ENCODE results near the gene ZNF385C.
A peak's percentile ranks its signal among the peaks of the same experiment; 100 is the strongest.
"Not testable (repeated sequence)": the region's sequence is repeated elsewhere in the genome, so short reads cannot be mapped to it uniquely, and the experiment has no call there.

The ZNF385C gene

DNA sequence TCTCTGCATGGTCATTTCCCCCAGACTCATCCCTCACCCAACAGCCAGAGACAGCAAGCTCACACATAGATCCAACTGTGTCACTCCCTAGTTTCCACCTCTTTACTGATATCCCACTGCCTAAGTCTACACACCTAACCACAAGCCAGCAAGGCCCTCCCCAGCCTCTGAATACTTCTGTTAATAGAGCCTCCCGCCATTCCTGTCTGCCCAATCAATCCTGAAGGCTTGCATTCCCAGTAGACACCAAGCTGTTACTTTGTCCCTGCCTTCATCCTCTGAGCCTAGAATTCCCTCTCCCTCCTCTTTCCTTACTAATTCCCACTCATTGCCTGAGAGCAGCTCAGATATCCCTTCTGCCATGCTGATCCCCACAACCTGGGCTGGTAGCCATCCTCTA is 52.6 kb downstream of the ZNF385C start:
- no peak for DNase-seq

DNA sequence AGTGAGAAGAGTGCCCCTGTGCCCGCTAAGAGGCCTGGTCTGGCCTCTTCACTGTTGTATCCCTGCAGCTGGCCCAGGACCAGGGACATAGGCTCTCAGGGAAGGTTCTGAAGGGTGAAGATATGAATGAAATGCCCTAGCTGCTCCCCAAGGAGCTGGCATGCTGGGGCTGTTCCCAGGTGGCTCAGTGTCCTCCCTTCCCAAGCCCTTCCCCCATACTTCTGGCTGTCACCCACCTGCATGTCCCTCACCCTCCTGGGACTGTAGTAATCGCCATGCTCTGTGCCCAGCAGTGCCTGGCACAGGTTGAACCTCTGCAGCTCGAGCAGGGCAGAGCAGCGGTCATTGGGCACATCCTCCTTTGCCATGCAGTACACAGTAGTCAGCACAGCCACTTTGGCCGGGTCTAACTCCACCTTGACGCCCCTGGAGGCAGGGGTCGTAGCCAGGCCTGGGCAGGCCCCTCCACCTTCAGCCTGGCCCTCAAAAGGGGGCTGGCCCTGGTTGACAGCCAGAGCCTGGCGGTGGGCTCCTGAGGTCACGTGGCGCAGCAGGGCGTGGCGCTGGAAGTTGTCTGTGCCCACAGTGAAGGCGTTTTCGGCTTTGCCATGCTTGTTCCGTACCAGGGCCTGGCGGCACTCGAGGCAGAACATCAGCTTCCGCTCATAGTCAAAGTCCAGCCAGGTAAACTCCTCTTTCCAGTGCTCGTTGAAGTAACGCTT is 55.5 kb downstream of the ZNF385C start:
- no peak for DNase-seq

DNA sequence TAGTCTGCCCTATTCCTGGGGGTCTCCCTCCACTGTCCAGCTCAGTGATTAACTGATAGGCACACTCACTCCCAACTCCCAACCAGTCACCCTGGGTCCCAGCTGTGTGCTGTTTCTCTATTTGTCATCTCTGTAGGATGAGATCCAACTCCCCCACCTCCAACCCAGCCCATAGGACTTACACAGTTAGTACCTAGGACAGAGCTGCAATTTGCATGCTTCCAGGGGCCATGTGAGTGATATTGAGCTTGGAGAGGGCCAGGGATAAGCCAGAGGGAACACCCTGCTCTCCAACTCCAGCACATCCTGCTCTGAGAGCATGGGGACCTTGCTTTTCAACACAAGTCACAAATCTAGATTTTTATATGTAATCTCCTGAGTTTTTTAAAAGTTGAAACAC is 56.7 kb downstream of the ZNF385C start:
- no peak for DNase-seq

DNA sequence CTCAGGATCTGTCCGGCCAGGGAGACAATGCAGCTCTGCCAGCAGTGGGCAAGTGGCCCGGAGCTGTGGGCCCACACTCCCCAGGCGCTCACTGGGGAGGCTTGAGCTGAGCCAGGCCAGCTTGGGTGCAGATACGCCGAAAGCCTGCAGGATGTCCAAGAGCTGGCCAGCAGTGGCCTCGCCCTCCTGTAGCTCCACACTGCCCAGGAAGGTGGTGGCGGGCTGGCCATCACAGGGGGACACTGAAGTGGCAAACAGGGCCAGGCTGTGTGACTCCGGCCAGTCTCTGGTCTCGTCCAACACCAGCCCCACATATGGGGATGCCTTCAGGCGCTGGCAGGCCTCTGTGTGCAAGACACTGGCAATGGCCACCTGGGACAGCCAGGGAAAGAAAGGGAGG is 57.5 kb downstream of the ZNF385C start:
- no peak for DNase-seq

DNA sequence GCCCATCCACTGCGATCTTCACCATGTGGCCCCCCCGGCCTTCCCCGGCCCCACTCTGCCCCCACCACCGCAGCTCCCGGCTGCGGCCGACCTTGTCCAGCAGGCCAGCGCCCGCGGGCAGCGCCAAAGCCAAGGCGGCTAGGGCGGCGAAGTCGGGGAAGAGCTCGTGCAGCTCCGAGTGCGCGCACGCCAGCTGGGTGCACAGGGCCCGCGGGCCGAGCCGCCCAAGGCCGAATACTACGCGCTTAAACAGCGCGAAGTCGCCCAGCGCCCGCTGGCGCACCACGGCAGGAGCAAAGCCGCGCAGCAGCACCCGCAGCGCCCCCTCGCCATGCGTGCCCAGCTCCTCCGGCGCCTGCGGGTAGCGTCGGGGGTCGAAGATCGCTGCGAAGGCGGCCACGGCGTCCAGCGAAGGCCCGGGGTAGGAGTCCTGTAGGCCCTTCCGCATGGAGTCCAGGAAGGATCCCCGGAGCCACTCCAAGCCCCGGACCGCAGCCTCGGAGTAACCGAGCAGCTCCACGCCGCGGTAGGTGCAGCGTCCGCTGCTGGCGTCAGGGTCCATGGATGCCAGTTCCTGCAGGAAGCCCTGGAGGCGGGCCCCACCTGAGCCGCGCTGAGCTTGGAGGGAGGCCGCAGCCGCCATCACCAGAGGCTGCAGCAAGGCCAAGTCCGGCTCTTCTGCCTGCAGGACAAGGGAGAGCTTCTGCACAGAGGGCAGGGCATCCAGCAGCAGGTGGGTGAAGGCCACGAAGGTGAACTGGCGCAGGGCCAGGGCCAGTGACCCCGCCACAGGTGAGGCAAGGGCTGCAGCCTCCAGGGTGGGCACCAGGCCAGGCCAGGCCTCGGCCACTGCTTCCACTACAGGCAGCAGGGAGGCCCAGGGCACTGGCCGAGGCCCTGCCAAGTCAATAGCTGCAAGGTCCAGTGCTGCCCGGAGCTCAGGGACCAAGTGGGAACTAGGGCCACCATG is 58.2 kb downstream of the ZNF385C start:
- no peak for DNase-seq

DNA sequence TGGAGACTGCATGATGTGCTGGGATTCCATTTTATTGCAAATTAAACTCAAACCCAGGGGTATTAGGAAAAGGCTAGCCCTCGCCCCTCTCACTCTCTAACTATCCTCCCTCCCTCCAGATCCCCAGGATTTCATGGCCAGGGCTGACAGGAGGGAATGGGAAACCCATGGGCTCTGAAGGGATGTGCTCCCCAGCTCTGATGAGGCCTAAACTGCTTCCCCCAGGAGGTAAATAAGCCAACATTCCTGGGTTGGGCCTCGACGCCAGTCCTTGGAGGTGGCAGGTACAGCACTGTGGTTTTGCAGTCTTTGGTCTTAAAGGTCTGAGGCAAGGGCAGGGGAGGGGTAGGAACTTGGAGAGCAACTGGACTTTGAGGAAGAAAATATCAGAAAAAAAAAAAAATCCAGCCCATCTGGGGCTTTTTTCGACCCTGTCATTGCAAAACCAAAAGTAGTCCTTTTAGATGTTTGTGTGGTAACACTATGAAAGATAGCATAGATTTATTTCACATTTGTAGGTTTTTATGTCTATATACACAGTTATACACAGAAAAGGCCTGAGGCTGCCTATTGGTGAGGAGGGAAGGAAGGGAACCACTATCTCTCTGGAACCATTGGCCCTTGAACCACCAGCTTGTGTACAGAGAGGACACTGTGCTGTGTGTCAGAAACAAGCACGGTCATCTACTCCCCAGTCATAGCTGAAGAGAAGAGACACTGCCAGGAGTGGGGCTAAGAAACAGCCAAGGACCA is 59.9 kb downstream of the ZNF385C start:
- no peak for DNase-seq

DNA sequence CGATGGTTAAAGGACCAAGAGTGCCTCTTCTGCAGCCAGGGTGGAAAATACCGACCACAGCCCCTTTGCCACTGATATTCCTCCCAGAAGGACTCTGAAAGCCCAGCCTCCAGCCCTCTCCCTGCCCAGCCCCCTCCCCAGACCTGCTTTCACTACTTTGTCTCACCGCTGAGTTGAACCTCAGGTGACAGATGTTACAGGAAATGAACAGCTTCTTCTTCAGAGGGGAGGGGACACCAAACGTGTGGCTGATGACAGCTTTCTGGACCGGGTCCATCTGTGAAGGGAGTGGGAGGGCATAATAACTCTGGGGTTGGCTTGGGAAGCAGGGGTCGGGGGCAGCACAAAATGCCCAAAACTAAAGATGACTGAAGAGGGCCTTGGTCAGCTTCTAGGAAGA is 64.2 kb downstream of the ZNF385C start:
- DNase-seq, result no peak

DNA sequence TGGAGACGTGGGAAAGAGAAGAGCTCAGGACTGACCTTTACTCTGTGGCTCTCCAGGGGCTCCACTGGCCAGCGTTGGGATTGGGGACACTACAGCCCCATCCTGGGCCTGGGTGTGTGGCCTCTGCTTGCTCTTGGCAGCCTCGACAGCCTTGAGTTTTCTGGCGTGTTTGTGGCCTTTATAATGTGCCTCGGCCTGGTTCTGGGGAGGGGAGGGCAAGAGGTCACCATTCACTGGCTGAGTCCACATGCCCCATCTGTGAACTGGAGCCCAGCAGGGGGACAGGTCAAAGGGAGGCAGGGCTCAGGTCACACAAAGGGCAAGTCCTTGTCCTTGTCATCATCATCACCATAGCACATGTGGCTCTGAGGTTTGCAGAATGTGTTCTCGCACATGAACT is 66.7 kb downstream of the ZNF385C start:
- no peak for DNase-seq

DNA sequence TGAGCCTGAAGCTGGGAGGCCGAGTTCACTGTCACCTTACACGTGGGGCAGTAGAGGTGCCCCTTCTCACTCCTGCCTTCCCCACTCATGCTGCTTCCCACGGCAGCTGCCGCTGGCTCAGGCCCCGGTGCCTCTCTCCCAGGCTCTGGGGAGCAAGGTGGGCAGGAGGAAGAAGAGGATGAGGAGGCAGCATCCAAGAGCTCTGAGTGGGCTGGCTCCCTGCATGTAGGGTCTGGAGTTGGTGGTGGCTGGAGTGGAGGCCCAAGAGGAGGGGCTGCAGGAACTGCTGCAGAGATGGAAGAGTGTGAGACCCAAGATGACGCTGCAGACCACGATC is 69.5 kb downstream of the ZNF385C start:
- DNase-seq, result no peak

DNA sequence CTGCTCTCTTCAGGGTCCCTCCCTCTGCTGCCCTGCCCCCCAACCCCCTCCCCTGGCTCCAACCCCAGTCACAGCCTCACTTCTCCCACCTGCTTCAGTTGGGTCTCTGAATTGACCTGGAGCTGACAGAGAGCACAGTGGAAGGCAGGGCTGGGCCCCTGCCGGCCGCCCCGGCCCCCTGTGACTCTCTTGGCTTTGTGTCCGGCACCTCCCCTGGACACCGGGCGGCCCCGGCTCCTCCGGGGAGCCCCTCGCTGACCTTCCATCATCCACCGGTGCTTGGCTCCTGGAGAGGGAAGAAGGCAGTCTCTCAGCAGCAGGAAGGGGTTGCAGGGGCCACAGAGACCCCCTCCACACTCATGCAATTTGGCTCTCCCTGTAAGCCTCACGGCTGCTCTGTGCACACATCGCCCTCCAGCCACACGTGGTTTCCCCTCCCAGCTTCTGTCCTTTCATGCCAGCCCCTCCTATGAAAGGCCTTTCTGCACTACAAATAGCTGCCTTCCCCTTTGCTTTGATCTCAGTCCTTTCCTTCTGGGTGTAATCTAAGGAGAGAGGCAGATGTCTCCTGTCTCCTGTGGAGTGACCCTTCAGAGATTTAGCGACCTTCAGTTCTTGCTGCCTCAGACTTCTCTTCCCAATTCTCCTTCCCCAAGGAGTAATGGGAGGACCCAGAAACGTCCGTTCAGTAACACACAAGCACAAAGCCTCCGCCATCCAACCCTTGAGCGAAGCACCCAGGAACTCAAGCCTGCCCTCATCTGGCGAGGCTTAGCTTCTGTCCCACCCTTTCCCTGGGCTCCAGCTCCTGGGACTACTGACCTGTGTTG is 70.1 kb downstream of the ZNF385C start:
- no peak for DNase-seq

DNA sequence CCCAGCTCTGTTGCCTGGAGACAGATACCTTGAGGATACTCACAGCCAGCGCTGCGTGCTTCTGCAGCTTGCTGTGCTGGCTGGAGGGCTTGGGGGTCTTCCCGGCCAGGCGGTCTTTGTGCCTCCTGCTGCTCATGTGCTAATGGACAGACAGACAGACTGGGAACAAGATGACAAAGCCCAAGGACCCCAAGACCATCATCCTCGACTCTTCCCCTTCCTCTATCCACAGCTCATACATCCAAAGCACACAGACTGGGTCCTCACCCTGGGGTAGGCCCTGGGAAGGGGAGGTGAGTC is 70.7 kb downstream of the ZNF385C start:
- DNase-seq, result no peak

DNA sequence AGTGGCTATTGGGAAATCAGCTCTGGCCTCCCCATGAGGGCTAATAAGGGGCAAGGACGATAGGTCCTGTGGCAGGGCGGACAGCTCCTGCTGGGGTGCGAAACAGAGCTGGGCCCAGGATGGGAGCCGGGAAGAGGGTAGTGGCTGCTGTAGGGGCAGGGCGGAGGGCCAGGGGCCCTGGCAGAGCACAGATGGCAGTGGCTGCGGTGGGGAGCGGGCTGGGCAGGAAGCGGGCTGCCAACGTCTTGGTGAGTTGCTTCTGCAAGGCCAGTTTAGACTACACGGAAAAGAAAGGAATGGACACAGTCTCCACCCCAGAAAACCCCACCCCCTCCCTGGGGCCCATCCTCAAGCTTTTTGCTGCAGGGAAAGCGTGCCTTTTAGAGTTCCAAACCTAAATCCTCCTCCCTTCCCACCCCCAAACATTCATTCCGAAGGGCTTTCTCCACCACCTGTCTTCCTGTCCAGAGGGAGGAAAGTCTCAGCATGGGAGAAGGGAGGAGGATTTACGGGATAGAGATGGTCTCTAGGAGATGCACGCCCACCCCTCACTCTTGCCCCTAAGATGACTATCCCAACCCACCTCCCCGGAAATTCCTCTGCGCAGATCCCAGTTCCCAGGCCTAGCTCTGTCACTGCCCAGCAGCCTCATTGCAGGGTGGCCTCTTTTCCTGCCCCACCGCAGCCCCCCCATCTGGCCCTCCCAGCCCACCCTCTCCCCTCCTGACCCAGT is 71.2 kb downstream of the ZNF385C start:
- no peak for DNase-seq

DNA sequence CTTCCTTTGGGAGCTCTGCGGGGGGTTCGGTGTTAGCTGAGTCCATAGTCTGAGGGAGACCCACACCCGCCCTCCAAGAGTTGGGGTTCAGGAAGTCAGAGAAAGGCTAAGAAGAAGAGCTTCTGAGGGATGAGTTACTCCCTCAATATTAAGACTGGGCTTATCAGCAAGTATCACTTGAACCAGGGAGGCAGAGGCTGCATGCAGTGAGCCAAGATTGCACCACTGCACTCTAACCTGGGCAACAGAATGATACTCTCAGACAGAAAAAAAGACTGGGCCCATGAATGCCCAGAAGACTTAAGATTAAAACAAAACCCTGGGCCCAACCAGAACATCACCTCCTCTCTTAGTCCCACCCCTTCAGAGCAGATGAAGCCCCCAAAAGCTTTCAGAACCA is 72.3 kb downstream of the ZNF385C start:
- DNase-seq, result no peak

DNA sequence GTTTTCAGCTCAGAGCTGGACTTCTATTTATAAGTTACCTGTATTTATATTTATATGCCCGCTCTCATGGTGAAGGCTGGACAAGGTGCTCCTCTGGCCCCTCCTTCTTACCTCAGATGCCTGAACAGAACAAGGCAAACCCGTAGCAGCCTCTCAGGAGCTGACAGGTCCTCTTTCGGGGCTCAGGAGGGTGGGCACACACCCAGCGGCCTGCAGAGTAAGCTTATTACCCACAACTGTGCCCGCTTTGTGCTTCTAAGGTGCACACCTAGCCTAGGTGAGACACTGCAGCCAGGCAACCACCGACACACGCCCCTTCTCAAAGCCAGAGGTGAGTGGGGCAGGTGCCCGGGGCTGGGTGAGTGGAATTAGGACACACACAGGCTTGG is 73.1 kb downstream of the ZNF385C start:
- no peak for DNase-seq

DNA sequence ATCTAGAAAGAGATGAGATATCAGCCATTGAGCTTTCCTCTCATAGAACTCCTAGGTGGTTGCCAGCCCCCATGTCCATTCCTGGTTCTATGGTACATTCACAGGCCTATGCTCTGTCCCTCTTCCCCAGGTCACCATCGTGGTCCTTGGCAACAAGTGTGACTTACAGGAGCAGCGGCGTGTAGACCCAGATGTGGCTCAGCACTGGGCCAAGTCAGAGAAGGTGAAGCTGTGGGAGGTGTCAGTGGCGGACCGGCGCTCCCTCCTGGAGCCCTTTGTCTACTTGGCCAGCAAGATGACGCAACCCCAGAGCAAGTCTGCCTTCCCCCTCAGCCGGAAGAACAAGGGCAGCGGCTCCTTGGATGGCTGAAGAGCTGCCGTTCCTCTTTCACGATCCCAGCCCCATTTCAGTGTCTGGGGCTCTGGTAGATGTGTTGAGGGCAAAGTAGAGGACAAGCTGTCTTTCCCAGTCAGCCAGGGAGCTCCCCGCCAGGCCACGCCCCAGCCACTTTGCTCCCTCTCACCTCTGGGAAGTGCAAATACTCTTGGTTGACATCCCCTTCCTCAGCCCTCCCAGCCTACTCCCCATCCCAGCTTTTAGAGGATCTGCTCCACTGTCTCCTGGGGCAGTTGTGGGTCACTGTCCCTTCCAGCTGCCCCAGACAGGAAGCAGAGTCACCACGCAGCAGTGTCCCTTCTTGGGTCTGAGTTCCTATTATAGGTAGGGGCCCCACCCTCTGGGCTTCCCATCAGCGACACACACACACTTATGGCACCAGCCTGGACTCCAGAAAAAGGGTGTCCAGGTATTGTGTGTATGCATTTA is 74.5 kb downstream of the ZNF385C start:
- DNase-seq, result no peak

DNA sequence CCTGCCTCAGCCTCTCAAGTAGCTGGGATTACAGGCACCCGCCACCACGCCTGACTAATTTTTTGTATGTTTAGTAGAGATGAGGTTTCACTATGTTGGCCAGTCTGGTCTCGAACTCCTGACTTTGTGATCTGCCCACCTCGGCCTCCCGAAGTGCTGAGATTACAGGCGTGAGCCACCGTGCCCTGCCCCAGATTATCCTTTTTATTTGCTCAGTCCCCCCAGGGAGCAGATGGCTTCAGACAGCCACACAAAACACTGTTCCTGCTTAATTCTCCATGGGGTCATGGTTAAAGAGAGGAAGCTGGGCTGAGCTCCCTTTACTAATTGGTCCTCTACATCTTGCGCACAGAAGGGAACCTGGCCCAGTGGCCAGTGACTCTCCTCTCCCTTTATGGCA is 77.4 kb downstream of the ZNF385C start:
- DNase-seq, result not testable (repeated sequence)

DNA sequence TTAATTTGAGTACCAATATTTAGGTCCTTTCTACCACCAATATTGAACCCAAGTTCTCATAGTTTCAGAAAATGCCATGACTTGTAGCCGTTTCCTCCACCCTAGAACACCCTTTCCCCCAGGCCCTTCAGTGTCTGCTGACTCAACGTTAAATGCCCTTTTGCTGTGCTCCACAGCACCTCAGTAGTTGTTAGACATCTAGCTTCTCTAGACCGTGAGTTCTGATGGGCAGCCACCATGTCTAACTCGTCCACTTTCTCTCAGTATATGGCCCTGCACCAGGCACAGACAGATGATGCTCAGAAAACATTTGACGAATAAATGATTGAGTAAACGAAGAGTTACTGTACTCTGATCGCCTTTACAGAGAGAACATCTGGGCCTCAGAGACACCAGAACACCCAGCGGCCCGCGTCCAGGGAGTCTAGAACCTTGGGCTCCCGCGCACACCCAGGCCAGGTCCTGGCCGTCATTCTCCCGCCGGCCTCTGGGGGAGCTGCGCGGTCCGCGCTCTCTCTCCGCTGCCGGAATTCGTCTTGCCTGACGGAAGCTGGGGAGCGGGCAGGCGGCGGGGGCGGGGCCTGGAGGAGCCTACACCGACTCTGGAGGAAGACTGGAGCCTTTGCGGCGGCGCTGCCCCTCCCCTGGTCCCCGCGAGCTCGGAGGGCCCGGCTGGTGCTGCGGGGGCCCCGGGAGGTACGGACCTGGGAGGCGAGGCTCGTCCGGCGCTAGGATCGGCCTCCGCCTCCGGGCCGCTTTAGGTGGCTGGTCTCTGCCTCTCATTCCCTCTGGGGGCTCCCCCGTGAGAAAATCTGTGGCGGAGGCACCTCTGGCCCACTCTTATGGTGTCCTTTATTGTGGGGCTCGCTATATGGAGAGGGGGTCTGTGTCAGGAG is 78.5 kb downstream of the ZNF385C start, which contains the start of gene NKIRAS2:
Gene NKIRAS2 (plus strand): TSS at position 582 of the 896 bp plus-strand sequence. CDS start 1,488 bp downstream, outside the sequence.
- DNase-seq, result peak; percentile 85 to 93 (median 88)

DNA sequence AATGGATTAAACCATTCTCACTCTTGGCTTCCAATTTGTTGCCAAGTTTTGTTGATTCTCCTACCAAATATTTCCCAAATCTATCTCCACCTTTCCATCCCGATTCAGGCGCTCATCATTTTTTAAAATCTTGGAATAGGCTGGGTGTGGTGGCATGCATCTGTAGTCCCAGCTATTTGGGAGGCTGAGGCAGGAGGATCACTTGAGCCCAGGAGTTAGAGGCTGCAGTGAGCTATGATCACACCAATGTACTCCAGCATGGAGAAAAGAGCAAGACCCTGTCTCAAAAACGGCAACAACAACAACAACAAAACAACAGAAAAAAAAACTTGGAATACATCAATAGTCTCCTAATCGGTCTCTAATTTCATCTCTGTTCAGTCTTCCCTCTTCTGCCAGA is 79.3 kb downstream of the ZNF385C start:
- no peak for DNase-seq

DNA sequence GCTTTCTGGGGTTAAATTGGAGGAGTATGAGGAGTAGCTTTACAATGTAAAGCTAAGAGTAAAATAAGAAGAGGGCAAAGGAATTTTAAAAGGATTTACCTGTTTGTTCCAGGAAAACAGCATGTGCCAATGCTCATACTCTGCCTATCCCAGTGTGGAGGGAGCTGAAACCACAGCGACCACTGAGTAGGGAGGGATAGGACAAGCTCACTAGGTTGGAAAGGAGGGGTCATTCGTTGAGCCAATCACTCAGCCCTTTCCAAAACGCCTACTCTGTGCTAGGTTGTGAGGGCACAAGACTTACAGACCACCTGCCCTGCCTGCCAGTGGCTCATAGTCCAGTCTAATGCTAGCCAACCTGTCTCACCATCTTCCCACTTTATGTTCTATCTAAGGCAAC is 79.9 kb downstream of the ZNF385C start:
- DNase-seq, result no peak

DNA sequence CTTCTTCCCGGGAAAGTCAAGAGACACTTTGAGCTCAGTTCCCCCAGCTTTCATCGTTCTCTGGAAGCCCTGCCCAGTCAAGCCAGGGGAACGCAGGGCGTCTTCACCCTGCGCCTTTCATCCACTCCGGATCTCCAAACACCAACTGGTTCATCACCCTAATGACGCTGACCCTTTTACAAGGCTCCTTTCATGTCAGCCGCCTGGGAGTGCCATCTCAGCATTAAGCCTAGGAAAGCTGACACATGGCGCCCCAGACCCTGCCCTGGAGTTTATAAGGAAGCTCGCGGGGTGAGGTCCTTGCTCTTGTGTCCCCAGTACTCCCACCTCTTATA is 80.4 kb downstream of the ZNF385C start:
- no peak for DNase-seq

All from activated naive CD4-positive, alpha-beta T cell (primary cell).